ENCODE measurements around the gene B4GALT1.

DNA sequence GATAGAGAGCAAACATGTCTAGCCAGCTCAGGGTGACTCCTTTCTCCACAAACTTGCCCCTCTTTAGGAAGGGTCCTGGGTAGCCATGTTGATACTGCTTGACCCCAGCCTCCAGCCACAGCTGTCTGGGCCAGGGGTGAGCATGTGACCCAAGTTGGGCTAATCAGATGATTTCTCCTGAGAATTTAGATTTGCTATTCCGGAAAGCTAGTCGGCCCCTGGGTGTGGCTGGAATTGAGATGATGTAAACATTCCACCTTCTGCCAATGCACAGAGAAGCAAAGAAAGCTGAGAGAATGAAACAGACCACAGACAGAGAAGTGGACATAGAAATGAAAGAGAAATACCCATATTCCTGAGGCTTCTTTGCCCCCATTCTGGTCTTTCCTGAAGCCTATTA lies 17.8 kb upstream of the B4GALT1 start:
- TF ChIP-seq, protein P1, sequence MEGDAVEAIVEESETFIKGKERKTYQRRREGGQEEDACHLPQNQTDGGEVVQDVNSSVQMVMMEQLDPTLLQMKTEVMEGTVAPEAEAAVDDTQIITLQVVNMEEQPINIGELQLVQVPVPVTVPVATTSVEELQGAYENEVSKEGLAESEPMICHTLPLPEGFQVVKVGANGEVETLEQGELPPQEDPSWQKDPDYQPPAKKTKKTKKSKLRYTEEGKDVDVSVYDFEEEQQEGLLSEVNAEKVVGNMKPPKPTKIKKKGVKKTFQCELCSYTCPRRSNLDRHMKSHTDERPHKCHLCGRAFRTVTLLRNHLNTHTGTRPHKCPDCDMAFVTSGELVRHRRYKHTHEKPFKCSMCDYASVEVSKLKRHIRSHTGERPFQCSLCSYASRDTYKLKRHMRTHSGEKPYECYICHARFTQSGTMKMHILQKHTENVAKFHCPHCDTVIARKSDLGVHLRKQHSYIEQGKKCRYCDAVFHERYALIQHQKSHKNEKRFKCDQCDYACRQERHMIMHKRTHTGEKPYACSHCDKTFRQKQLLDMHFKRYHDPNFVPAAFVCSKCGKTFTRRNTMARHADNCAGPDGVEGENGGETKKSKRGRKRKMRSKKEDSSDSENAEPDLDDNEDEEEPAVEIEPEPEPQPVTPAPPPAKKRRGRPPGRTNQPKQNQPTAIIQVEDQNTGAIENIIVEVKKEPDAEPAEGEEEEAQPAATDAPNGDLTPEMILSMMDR (IDR thresholded peaks at IDR 0.05), result no peak
- TF ChIP-seq POLR2A (IDR thresholded peaks at IDR 0.05) (no peak), EP300 (IDR thresholded peaks at IDR 0.05) (no peak)

Data from ovary (tissue), 3 donors.